ENCODE data around the gene RHOU.

RHOU gene

DNA sequence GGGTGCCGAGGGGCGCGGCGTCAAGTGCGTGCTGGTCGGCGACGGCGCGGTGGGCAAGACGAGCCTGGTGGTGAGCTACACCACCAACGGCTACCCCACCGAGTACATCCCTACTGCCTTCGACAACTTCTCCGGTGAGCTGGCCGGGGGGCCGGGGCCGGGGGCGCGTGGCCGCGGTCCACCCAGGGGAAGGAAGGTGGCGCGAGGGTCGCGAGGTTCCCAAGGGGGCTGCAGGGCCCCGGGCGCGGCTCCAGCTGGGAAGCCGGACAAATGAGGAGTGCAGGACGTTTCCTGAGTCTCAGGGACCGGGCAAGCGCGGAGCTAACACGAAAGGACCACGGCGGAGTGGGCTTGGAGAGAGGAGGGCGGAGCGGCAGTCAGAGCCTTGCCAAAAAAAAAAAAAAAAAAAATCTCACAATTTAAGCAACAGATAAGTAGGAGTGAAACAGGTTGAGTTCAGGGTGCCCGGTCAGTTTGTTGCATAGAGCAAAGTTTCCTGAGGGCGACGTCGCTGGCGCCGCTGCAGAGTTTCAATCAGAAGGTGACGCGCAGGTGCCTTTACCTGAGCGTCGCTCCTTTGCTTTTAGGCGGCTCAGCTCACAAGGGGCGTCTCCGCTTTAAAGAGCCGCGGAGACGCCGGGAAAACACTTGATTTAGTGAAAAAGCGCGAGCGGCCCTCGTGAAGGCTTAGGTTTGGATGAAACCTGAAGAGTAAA lies 750 bp downstream of the RHOU start:
- H3K36me3 ChIP-seq = no peaks in the 10 kb centered on the region
- no peak overlapping the region for H3K9ac ChIP-seq
- no peak for TF ChIP-seq Cebpa-rat (IDR thresholded peaks at IDR 0.05)
- H3K9me3 ChIP-seq = no peaks in the 10 kb centered on the region
- H3K4me1 ChIP-seq = peaks cover 7% of the 10 kb centered on the region; the same call in 1 of the 2 replicates
- peak overlapping the region; percentile 69 for H3K4me3 ChIP-seq
- H4K20me1 ChIP-seq = no peaks in the 10 kb centered on the region; the same call in 1 of the 2 replicates
- H3K4me2 ChIP-seq = peak overlapping the region; percentile 96
- no peak overlapping the region for H3K27ac ChIP-seq
- H3K27me3 ChIP-seq = peaks cover 53% of the 10 kb centered on the region

DNA sequence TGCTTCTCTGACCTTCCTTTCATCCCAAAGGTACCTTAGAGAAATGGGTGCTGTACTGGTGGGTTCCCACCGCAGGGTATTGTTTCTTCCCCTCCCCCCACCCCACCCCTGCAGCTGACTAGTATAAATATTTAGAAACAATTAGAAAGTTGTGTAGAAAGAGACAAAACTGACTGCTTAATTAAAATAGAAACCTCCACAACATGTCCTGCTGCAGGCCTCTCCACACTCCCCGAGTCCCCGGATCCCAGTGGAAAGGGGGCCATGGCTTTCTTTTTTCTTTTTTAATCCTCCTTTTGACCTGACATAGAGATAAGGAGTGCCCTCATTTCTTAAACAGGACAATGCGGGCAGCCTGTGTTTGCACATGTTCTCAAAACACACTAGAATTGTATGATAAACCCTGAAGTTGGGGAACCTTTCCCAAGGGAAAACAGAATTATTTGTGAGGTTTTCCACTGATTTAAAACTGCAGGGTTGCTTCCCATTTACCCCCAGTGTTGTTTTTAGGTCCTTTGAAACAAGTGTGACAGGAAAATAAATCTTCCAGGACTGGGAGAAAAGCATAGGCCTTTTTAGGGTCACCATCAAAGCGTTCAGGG lies 1.7 kb downstream of the RHOU start:
- no peak overlapping the region for H3K9ac ChIP-seq
- no peak overlapping the region for H3K4me2 ChIP-seq
- no peaks in the 10 kb centered on the region; the same call in 1 of the 2 replicates for H4K20me1 ChIP-seq
- H3K36me3 ChIP-seq = no peaks in the 10 kb centered on the region
- H3K9me3 ChIP-seq = no peaks in the 10 kb centered on the region
- H3K27ac ChIP-seq = no peak overlapping the region
- peaks cover 7% of the 10 kb centered on the region; the same call in 1 of the 2 replicates for H3K4me1 ChIP-seq
- no peak overlapping the region for H3K4me3 ChIP-seq
- H3K27me3 ChIP-seq = peaks cover 53% of the 10 kb centered on the region
- TF ChIP-seq Cebpa-rat (IDR thresholded peaks at IDR 0.05) = no peak

DNA sequence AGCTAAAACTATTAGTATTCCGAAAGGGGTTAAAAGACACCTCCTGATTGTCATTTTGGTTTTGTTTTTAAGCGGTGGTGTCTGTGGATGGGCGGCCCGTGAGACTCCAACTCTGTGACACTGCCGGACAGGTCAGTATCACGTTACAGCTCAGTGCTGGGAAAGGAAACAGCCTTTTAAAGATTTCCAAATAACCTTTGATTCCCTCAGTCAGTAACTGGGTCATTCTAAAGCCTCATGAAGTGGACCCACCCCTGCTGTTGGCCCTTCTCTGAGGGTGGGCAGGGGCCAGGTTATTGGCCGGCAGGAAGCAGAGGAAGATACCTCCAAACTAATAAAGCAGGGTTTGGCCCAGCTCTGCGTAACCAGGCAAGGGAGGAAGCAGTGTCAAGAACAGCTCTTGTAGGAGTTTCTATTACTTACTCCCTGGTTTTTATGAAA lies 2.3 kb downstream of the RHOU start:
- Histone ChIP-seq H3K27ac (no peak overlapping the region), H3K36me3 (no peaks in the 10 kb centered on the region), H4K20me1 (no peaks in the 10 kb centered on the region; the same call in 1 of the 2 replicates), H3K9me3 (no peaks in the 10 kb centered on the region), H3K4me3 (no peak overlapping the region), H3K4me2 (no peak overlapping the region), H3K9ac (no peak overlapping the region), H3K4me1 (peaks cover 7% of the 10 kb centered on the region; the same call in 1 of the 2 replicates), H3K27me3 (peaks cover 53% of the 10 kb centered on the region)
- TF ChIP-seq Cebpa-rat (IDR thresholded peaks at IDR 0.05) = no peak

DNA sequence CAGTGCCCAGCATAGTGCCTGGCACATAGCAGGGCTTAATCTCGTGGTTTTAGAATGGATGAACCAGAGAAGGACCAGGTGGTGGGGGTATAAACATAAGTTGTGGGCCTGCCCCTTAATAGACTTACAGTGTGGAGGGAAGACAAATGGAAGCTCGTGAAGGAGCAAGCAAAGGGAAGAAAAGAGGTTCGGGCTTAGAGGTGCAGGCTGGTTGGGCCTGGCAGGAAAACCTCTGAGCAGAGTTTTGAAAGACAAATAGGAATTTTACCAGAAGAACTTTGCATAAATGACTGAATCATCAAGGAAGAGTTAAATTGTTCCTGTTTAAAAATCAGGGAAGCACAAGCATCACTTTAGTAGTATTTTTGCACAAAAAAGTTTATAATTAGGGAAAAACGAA lies 4.5 kb downstream of the RHOU start:
- Histone ChIP-seq H3K36me3 (no peaks in the 10 kb centered on the region), H3K9ac (no peak overlapping the region), H3K4me1 (peaks cover 6% of the 10 kb centered on the region; the same call in 1 of the 2 replicates), H3K4me3 (no peak overlapping the region), H3K27me3 (peaks cover 36% of the 10 kb centered on the region), H3K27ac (no peak overlapping the region), H4K20me1 (no peaks in the 10 kb centered on the region), H3K4me2 (no peak overlapping the region), H3K9me3 (no peaks in the 10 kb centered on the region)
- no peak for TF ChIP-seq Cebpa-rat (IDR thresholded peaks at IDR 0.05)

DNA sequence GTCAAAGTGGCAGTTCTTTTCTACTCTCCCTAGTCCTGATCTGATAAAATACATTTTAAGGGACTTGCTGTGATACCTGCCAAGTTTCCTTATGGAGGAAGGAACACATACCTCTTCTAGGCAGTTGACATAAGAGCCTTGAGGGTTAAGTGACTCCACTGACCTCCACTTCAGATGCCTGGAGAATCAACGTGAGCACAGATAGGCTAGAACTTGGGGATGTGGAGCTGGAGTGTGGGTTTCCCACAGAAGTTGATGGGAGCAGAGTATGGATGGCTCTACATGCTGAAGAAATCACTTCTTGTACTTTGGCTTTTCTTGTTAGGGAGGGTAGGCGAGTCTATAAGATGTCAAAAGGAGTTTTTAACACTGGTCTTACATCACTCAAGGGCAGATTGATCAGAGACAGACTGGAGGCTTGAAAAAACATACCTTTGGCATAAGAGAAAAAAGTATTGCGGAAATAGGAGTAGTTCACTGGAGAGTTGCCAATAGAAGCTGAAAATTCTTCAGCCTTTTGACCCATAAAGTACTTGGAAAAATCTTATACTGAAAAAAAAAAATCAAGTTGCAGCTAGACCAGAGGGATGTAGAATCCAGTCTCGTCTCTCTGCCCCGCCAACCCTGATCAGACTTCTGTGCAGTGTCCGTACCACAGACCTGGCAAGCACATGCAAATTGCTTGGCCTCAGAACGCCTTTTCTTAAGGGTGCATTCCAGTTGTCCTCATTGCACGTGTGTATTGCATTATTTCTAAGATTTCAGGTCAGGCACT lies 5.5 kb downstream of the RHOU start:
- Histone ChIP-seq H3K9me3 (no peaks in the 10 kb centered on the region), H3K9ac (no peak overlapping the region), H3K36me3 (no peaks in the 10 kb centered on the region), H3K4me1 (peaks cover 4% of the 10 kb centered on the region; the same call in 1 of the 2 replicates), H3K27me3 (peaks cover 27% of the 10 kb centered on the region), H3K4me2 (no peak overlapping the region), H3K4me3 (no peak overlapping the region), H4K20me1 (no peaks in the 10 kb centered on the region), H3K27ac (no peak overlapping the region)
- TF ChIP-seq Cebpa-rat (IDR thresholded peaks at IDR 0.05) = no peak

DNA sequence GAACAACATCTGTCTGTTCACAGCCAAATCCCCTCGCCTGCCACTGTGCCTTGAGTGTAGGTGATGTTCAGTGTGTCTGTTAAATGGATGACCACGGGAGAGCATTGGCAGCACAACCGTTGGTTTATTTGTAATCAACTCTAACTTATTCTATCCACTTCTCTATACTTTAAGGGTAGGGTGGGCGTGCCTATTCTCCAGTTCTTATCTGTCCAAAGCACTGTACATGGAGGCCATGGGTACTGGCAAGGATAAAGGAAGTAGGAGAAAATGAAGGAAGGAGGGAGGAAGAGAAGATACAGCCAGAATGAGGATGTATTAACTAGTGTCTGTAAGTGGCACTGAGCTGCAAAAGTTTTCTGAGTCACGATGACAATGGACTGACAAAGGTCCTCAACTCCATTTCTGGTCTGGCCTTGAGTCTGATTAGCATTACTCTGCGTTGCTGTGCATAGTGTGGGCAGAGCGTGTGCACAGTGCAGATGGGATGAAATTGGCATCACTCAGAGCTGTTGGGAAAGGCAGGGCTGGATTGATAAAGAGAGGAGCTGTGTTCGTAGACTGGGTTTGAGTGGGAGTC lies 7.1 kb downstream of the RHOU start:
- no peak overlapping the region for H3K9ac ChIP-seq
- H3K27ac ChIP-seq = no peak overlapping the region
- H3K4me2 ChIP-seq = no peak overlapping the region
- no peaks in the 10 kb centered on the region for H3K36me3 ChIP-seq
- no peaks in the 10 kb centered on the region for H3K9me3 ChIP-seq
- no peaks in the 10 kb centered on the region for H3K4me1 ChIP-seq
- TF ChIP-seq Cebpa-rat (IDR thresholded peaks at IDR 0.05) = no peak
- H3K4me3 ChIP-seq = no peak overlapping the region
- H3K27me3 ChIP-seq = peaks cover 11% of the 10 kb centered on the region
- H4K20me1 ChIP-seq = no peaks in the 10 kb centered on the region

DNA sequence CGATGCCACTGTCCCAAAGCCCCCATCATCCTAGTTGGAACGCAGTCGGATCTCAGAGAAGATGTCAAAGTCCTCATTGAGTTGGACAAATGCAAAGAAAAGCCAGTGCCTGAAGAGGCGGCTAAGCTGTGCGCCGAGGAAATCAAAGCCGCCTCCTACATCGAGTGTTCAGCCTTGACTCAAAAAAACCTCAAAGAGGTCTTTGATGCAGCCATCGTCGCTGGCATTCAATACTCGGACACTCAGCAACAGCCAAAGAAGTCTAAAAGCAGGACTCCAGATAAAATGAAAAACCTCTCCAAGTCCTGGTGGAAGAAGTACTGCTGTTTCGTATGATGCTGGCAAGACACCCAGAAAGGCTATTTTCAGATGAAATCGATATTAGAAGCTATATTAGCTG lies 8.1 kb downstream of the RHOU start:
- Histone ChIP-seq H3K4me2 (no peak overlapping the region), H3K36me3 (no peaks in the 10 kb centered on the region), H4K20me1 (no peaks in the 10 kb centered on the region), H3K4me1 (no peaks in the 10 kb centered on the region), H3K27ac (no peak overlapping the region), H3K4me3 (no peak overlapping the region), H3K9ac (no peak overlapping the region), H3K9me3 (no peaks in the 10 kb centered on the region), H3K27me3 (0 out of 2 replicates have a peak, but pooled peaks cover under 1% of the 10 kb centered on the region)
- TF ChIP-seq Cebpa-rat (IDR thresholded peaks at IDR 0.05) = no peak

DNA sequence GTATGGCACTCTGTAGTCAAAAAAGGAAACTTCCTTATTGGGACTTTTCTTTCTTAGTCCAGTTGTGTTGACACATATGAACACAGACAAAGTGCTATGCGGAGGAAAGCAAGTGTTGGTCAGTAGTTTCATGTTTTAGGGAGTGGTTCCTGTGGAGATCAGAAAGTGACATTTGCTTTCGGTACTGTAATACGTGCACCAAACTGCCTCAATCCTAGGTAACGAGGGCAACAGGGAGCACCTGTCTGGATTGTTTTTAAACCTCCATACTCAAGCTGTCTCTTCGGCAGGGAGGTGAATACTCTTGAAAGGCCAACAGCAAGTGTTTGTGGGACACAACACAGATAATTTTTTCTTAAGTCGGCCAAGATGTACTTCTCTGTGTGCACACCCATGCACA lies 9.1 kb downstream of the RHOU start:
- Histone ChIP-seq H3K4me3 (no peak overlapping the region), H3K4me1 (no peaks in the 10 kb centered on the region), H3K4me2 (no peak overlapping the region), H4K20me1 (no peaks in the 10 kb centered on the region), H3K9me3 (no peaks in the 10 kb centered on the region), H3K27me3 (no peaks in the 10 kb centered on the region), H3K9ac (no peak overlapping the region), H3K27ac (no peak overlapping the region), H3K36me3 (no peaks in the 10 kb centered on the region)
- no peak for TF ChIP-seq Cebpa-rat (IDR thresholded peaks at IDR 0.05)

DNA sequence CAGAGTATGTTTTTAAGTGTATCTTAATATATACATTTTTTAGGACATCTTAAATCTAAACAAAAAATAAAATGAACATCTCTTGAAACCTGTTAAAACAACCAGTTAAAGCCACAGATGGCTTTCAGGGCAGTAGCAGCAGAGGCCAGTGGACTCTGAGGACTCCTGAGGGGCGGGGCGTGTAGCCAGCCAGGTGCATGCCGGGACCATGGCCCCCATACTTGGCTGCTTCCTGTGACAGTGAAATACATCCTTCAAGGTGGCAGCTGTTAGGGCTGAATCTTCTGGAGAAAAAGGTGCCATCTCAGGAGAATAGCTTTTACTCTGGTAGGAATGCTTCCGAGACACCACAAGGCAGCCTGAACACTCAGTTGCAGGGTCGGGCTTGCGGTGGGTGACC lies 9.6 kb downstream of the RHOU start:
- no peak for TF ChIP-seq Cebpa-rat (IDR thresholded peaks at IDR 0.05)
- Histone ChIP-seq H4K20me1 (no peaks in the 10 kb centered on the region), H3K27me3 (no peaks in the 10 kb centered on the region), H3K9me3 (no peaks in the 10 kb centered on the region), H3K4me1 (no peaks in the 10 kb centered on the region), H3K9ac (no peak overlapping the region), H3K4me3 (no peak overlapping the region), H3K36me3 (no peaks in the 10 kb centered on the region), H3K4me2 (no peak overlapping the region), H3K27ac (no peak overlapping the region)

All from BLaER1 (cell line).